Hematopoietic multipotent progenitor cell treated with erythropoietin and hydrocortisone succinate and interleukin-3 and kit ligand, for 6 days (in vitro differentiated cells): ENCODE results near the gene RXFP2.

Source experiments
- DNase-seq: peaks from one replicate; pipeline ENCODE4 v3.0.0-alpha.2; 2015

Gene RXFP2

GRCh38 chr13:31739226-31739625 lies at the start of gene RXFP2:
Gene RXFP2 (plus strand): TSS chr13:31739526. CDS start chr13:31739613, 87 bp downstream.
- no peak for DNase-seq

GRCh38 chr13:31697290-31697689 lies 42.0 kb upstream of the RXFP2 start:
- no peak for DNase-seq

- DNase-seq, result peak; percentile 5
These were observed 39.7 kb upstream of the RXFP2 start for GRCh38 chr13:31699650-31700049.

GRCh38 chr13:31703780-31704179 lies 35.5 kb upstream of the RXFP2 start:
- no peak for DNase-seq

GRCh38 chr13:31706105-31706504 lies 33.2 kb upstream of the RXFP2 start:
- no peak for DNase-seq

GRCh38 chr13:31717583-31717982 lies 21.7 kb upstream of the RXFP2 start:
- DNase-seq, result no peak

GRCh38 chr13:31719214-31719613 lies 20.1 kb upstream of the RXFP2 start:
- no peak for DNase-seq

GRCh38 chr13:31722673-31723072 lies 16.7 kb upstream of the RXFP2 start:
- no peak for DNase-seq

GRCh38 chr13:31725841-31726240 lies 13.5 kb upstream of the RXFP2 start:
- DNase-seq, result no peak

GRCh38 chr13:31731921-31732320 lies 7.4 kb upstream of the RXFP2 start:
- DNase-seq, result no peak

GRCh38 chr13:31733066-31733465 lies 6.3 kb upstream of the RXFP2 start:
- DNase-seq, result no peak

GRCh38 chr13:31733647-31734046 lies 5.7 kb upstream of the RXFP2 start:
- DNase-seq, result no peak

GRCh38 chr13:31742097-31742734 lies 2.9 kb downstream of the RXFP2 start:
- DNase-seq, result peak; percentile 87

GRCh38 chr13:31747291-31747690 lies 8.0 kb downstream of the RXFP2 start:
- no peak for DNase-seq

GRCh38 chr13:31747966-31748365 lies 8.6 kb downstream of the RXFP2 start:
- no peak for DNase-seq

GRCh38 chr13:31749929-31750328 lies 10.6 kb downstream of the RXFP2 start:
- no peak for DNase-seq

- DNase-seq, result no peak
These were observed 15.9 kb downstream of the RXFP2 start for GRCh38 chr13:31755211-31755610.

- no peak for DNase-seq
These were observed 16.5 kb downstream of the RXFP2 start for GRCh38 chr13:31755803-31756212.

- DNase-seq, result no peak
These were observed 17.0 kb downstream of the RXFP2 start for GRCh38 chr13:31756346-31756745.

GRCh38 chr13:31761951-31762350 lies 22.6 kb downstream of the RXFP2 start:
- no peak for DNase-seq

- DNase-seq, result no peak
These were observed 25.2 kb downstream of the RXFP2 start for GRCh38 chr13:31764556-31764955.

- DNase-seq, result no peak
These were observed 25.9 kb downstream of the RXFP2 start for GRCh38 chr13:31765138-31765785.

GRCh38 chr13:31767175-31767900 lies 28.0 kb downstream of the RXFP2 start:
- DNase-seq, result no peak

- DNase-seq, result no peak
These were observed 29.0 kb downstream of the RXFP2 start for GRCh38 chr13:31768351-31768750.
